HG02642 (cell line): ENCODE results near the gene ZNF593OS.

Experiments
- ATAC-seq: cut with Tn5 transposase; IDR thresholded peaks from one replicate; pipeline ENCODE4 v1.9.1; 2021; ENCODE audit warnings: mild to moderate bottlenecking; ENCODE audit not compliant: unreplicated experiment, poor library complexity

Gene ZNF593OS

DNA sequence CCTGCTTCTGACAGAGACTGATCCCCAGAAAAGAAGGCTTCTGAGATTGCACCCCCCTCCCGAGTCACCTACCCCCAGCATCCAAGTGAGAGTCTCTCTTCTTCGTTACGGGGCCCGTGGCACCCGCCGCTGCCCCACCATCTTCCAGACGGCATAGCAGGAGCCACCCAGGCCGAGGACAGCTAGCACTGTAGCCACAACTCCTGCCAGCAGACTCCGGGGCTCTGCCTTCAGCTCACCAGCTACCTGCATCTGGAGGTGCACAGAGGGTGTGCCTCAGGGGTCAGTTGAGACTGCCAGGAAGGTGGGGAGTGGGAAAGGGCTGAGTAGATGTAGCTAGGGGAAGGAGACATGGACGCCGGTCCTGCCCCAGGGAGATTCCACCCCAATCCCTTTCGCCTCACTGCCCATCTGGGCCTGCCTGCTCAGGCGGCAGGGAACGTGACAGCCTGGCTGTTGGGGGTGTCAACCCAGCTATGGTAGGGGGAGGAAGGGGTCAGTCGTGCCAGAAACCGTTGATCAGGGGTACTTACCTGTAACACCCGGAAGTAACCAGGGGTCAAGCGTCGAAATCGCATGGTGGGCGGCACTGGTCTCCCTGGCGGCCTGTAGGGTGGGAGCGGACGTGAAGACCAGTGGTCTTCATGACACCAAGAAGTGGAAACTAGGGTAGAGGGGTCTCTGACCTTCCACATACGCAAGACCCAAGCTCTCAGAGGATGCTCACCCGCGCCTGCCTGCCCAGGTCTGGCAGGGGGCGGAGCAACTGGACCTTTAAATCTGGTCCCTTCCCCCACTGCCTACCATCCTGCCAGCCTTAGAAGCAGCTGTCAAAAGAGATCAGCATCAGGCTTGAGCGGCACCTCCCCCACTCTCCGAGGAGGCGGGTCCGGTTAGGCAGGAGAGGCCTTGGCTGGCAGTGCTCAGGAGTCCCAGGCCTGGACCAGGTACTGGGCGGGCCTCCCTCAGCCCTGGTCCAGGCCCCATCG lies at the start of gene ZNF593OS:
TSS of gene ZNF593OS (minus strand) at position 749 of the 989 bp plus-strand sequence. CDS start at position 578, 171 bp downstream.
- no peak for ATAC-seq

GRCh38 chr1:26221094-26221493 lies 49.5 kb upstream of the ZNF593OS start:
- no peak for ATAC-seq

GRCh38 chr1:26220199-26220912 lies 48.7 kb upstream of the ZNF593OS start:
- ATAC-seq = no peak

GRCh38 chr1:26218906-26219494 lies 47.4 kb upstream of the ZNF593OS start:
- no peak for ATAC-seq

DNA sequence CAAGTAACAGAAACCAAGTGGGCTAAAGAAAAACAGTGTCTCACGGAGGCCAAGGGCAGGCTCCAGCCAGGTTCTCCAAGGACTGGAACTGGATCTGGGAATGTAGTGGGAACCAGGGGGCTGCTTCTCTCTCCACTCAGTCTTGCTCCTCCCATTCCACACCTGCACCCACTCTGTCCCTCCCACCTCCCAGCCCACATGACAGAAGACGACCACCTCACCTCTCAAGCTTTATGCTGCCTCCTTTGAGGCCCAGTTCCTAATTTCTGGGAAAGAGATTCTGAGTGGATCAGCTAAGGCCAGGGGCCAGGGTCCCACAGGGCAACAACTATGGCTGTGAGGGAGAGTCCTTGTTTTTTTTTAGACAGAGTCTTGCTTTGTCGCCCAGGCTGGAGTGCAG lies 43.6 kb upstream of the ZNF593OS start:
- no peak for ATAC-seq

DNA sequence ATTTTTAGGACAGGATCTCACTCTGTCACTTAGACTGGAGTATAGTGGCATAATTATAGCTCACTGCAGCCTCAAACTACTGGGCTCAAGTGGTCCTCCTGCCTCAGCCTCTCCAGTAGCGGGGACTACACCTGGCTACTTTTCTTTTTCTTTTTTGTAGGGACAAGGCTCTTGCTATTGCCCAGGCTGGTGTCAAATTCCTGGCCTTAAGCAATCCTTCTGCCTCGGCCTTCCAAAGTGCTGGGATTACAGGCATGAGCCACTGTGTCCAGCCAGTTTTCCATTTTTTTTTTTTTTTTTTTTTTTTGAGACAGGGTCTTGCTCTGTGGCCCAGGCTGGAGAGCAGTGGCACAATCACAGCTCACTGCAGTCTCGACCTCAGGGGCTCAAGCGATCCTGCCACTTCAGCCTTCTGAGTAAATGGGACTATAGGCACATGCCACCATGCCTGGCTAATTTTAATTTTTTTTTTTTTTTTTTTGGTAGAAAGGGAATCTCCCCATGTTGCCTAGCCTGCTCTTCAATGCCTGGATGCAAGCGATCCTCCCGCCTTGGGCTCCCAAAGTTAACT lies 41.8 kb upstream of the ZNF593OS start:
- ATAC-seq = no peak

- ATAC-seq = no peak
These were observed 41.1 kb upstream of the ZNF593OS start for GRCh38 chr1:26212726-26213125.

GRCh38 chr1:26210147-26210870 lies 38.7 kb upstream of the ZNF593OS start:
- ATAC-seq = no peak

- no peak for ATAC-seq
These were observed 32.1 kb upstream of the ZNF593OS start for GRCh38 chr1:26203642-26204318.

- no peak for ATAC-seq
These were observed 28.8 kb upstream of the ZNF593OS start for GRCh38 chr1:26200413-26200812.

DNA sequence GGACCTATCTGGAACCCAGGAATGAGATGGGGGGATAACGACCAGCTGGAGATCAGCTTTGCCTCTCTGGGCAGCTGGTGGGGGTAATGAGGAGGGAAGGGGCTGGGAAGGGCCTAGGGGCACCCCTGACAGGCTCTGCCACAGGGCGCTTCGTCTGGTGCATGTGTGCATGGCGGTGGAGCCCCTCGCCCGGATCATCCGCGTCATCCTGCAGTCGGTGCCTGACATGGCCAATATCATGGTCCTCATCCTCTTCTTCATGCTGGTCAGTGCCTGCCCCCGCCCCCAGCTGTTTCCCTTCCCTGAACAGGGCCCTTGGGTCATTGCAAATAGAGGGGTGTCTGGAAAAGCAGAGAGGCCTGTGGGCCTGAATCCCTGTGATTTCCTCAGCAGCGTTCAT lies 26.2 kb upstream of the ZNF593OS start:
- no peak for ATAC-seq

- no peak for ATAC-seq
These were observed 25.7 kb upstream of the ZNF593OS start for GRCh38 chr1:26197301-26197700.

DNA sequence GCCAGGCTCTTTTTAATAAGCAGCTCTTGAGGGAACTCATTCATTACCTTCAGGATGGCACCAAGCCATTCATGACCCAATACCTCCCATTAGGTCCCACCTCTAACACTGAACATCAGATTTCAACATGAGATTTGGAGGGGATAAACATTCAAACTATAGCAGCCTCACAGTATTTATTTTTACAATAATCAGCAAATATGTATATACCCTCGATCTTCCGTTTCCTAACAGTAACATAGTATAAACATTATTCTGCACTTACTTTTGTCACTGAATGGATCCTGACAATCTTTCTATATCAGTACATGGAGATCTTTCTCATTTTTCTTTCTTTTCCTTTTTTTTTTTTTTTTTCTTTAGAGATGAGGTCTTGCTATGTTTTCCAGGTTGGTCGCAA lies 24.2 kb upstream of the ZNF593OS start:
- ATAC-seq = no peak

- no peak for ATAC-seq
These were observed 20.1 kb upstream of the ZNF593OS start for GRCh38 chr1:26191739-26192138.

GRCh38 chr1:26190373-26190987 lies 18.8 kb upstream of the ZNF593OS start, which contains the start of gene CATSPER4:
CATSPER4 (plus strand) TSS chr1:26190602; CDS start chr1:26190628, 26 bp downstream.
- ATAC-seq = no peak

GRCh38 chr1:26189751-26190275 lies 18.2 kb upstream of the ZNF593OS start:
- ATAC-seq = no peak

GRCh38 chr1:26189331-26189730 lies 17.7 kb upstream of the ZNF593OS start:
- no peak for ATAC-seq

GRCh38 chr1:26188477-26188876 lies 16.8 kb upstream of the ZNF593OS start:
- ATAC-seq = no peak

GRCh38 chr1:26187882-26188281 lies 16.2 kb upstream of the ZNF593OS start:
- ATAC-seq = no peak
